RWPE2 (cell line): ENCODE data around the gene ABCD3.
"Not testable (repeated sequence)": the region's sequence is repeated elsewhere in the genome, so short reads cannot be mapped to it uniquely, and the experiment has no call there.

Experiments
- ATAC-seq: fragments of 200-7000 bp; cut with Tn5 transposase; 3 replicates; pipeline ENCODE4 v1.9.1; 2021; ENCODE audit warnings: low read depth
- DNase-seq: peaks from one replicate; pipeline ENCODE4 v3.0.0-alpha.2; 2020; ENCODE audit warnings: low spot score
- H3K27ac ChIP-seq: fragments of 450-650 bp; 2 replicates; pipeline ENCODE4 v1.5.1; 2017; ENCODE audit warnings: mild to moderate bottlenecking; ENCODE audit not compliant: poor library complexity, severe bottlenecking
- H3K27me3 ChIP-seq: fragments of 250-450 bp; sonication (Bioruptor Pico); 2 replicates; pipeline ENCODE4 v1.5.1; 2021; ENCODE audit warnings: mild to moderate bottlenecking, moderate library complexity; ENCODE audit not compliant: insufficient read depth, poor library complexity, severe bottlenecking
- H3K36me3 ChIP-seq: fragments of 250-450 bp; sonication (Bioruptor Pico); 2 replicates; pipeline ENCODE4 v1.5.1; 2020; ENCODE audit warnings: low read depth, mild to moderate bottlenecking, moderate library complexity
- H3K4me1 ChIP-seq: fragments of 250-450 bp; sonication (Bioruptor Pico); 2 replicates; pipeline ENCODE4 v1.5.1; 2021; ENCODE audit warnings: mild to moderate bottlenecking, moderate library complexity; ENCODE audit not compliant: insufficient read depth, poor library complexity, severe bottlenecking
- H3K4me3 ChIP-seq: fragments of 250-450 bp; sonication (Bioruptor Pico); 2 replicates; pipeline ENCODE4 v1.5.1; 2021; ENCODE audit warnings: mild to moderate bottlenecking, moderate library complexity; ENCODE audit not compliant: severe bottlenecking
- H3K9me3 ChIP-seq: fragments of 250-450 bp; sonication (Bioruptor Pico); 2 replicates; pipeline ENCODE4 v1.5.1; 2021; ENCODE audit warnings: mild to moderate bottlenecking, moderate library complexity; ENCODE audit not compliant: severe bottlenecking
- CTCF ChIP-seq: fragments of 450-650 bp; IDR thresholded peaks from one replicate; pipeline ENCODE4 v1.5.1; 2017; ENCODE audit warnings: mild to moderate bottlenecking, moderate library complexity; ENCODE audit not compliant: poor library complexity, severe bottlenecking

The ABCD3 gene

GRCh38 chr1:94434365-94435045, 16.3 kb downstream of the ABCD3 start:
- ATAC-seq = peak; percentile 52
- no peaks in the 10 kb centered on the region for H3K27me3 ChIP-seq
- no peak for TF ChIP-seq CTCF
- H3K36me3 ChIP-seq = no peaks in the 10 kb centered on the region; the same call in 1 of the 2 replicates
- DNase-seq = no peak
- H3K4me1 ChIP-seq = no peaks in the 10 kb centered on the region
- peaks cover 3% of the 10 kb centered on the region for H3K9me3 ChIP-seq
- H3K4me3 ChIP-seq = no peak overlapping the region
- no peak overlapping the region for H3K27ac ChIP-seq

GRCh38 chr1:94438692-94439276, 20.6 kb downstream of the ABCD3 start:
- Histone ChIP-seq H3K27me3 (no peaks in the 10 kb centered on the region), H3K4me1 (no peaks in the 10 kb centered on the region), H3K4me3 (no peak overlapping the region), H3K27ac (no peak overlapping the region), H3K9me3 (peaks cover 3% of the 10 kb centered on the region), H3K36me3 (no peaks in the 10 kb centered on the region)
- no peak for DNase-seq
- no peak for ATAC-seq
- no peak for TF ChIP-seq CTCF

- peak; percentile 10 for TF ChIP-seq CTCF
- no peak for ATAC-seq
- Histone ChIP-seq H3K9me3 (peaks cover 3% of the 10 kb centered on the region), H3K27me3 (no peaks in the 10 kb centered on the region), H3K36me3 (no peaks in the 10 kb centered on the region), H3K4me1 (no peaks in the 10 kb centered on the region), H3K4me3 (no peak overlapping the region), H3K27ac (no peak overlapping the region)
- DNase-seq = no peak
These were observed 21.9 kb downstream of the ABCD3 start for GRCh38 chr1:94440088-94440487.

- H3K27ac ChIP-seq, H3K27me3 ChIP-seq, H3K4me1 ChIP-seq, ATAC-seq, H3K36me3 ChIP-seq, H3K9me3 ChIP-seq, DNase-seq, H3K4me3 ChIP-seq: not testable (repeated sequence)
These were observed 24.9 kb downstream of the ABCD3 start for GRCh38 chr1:94443067-94443466.

GRCh38 chr1:94444819-94445218, 26.6 kb downstream of the ABCD3 start:
- H3K4me1 ChIP-seq, ATAC-seq, H3K9me3 ChIP-seq, H3K36me3 ChIP-seq, H3K27ac ChIP-seq, DNase-seq, H3K27me3 ChIP-seq, H3K4me3 ChIP-seq: not testable (repeated sequence)

- DNase-seq, ATAC-seq, H3K9me3 ChIP-seq, H3K4me1 ChIP-seq, H3K4me3 ChIP-seq, H3K27me3 ChIP-seq, H3K27ac ChIP-seq: not testable (repeated sequence)
- H3K36me3 ChIP-seq = peaks cover 10% of the 10 kb centered on the region
These were observed 27.5 kb downstream of the ABCD3 start for GRCh38 chr1:94445733-94446132.

GRCh38 chr1:94446177-94446576, 28.0 kb downstream of the ABCD3 start:
- H3K9me3 ChIP-seq, H3K4me1 ChIP-seq, DNase-seq, ATAC-seq, H3K27ac ChIP-seq, H3K4me3 ChIP-seq, H3K27me3 ChIP-seq: not testable (repeated sequence)
- peaks cover 15% of the 10 kb centered on the region for H3K36me3 ChIP-seq

GRCh38 chr1:94448741-94449140, 30.6 kb downstream of the ABCD3 start:
- H3K4me1 ChIP-seq, DNase-seq, H3K27me3 ChIP-seq, ATAC-seq, H3K27ac ChIP-seq, H3K4me3 ChIP-seq, H3K9me3 ChIP-seq: not testable (repeated sequence)
- peaks cover 15% of the 10 kb centered on the region for H3K36me3 ChIP-seq
